B cell (primary cell): ENCODE results near the gene PTPRU. TPM values are rescaled to one million over a fixed set of nuclear protein-coding genes. Genes with fewer than 3 reads are reported as not detected.

Experiments used
- ATAC-seq: fragments of 200-7000 bp; cut with Tn5 transposase; one replicate; pipeline ENCODE4 v1.10.0; 2021; ENCODE audit warnings: low read depth, mild to moderate bottlenecking, moderate number of reproducible peaks, moderate library complexity
- CTCF ChIA-PET: fragments of 350-600 bp; sonication (Branson Sonifier 250); formaldehyde crosslinking; loops from one replicate; lab custom pipeline; 2021; ENCODE audit warnings: antibody characterized with exemption, inconsistent platforms; lab: Charles Lee
- POLR2A ChIA-PET: fragments of 350-600 bp; sonication (Branson Sonifier 250); formaldehyde crosslinking; loops from one replicate; lab custom pipeline; 2021; ENCODE audit warnings: antibody characterized with exemption; lab: Charles Lee
- DNase-seq: peaks from one replicate; pipeline ENCODE4 v3.0.0; 2013
- H2AFZ ChIP-seq: 2 replicates; pipeline ENCODE4 v1.6.1; 2012; ENCODE audit warnings: mild to moderate bottlenecking, low read depth, low read length; ENCODE audit not compliant: insufficient read depth, poor library complexity, severe bottlenecking
- H3K27ac ChIP-seq, 2 donors: 1 replicate in 1 of 2; 2 replicates in 1 of 2; pipeline ENCODE4 v1.5.1; 2012 to 2013; ENCODE audit warnings: low read length in 2 of 2, mild to moderate bottlenecking in 2 of 2, moderate library complexity in 1 of 2
- H3K27me3 ChIP-seq, 4 experiments: fragments of 200-600 bp in 1 of 4; sonication (generic) in 1 of 4; replicated peaks in 1 of 4; 1 replicate in 2 of 4; 2 replicates in 2 of 4; pipeline versions ENCODE4 v1.6.1 to v1.7.0; 2013 to 2016; ENCODE audit warnings: low read length in 3 of 4, mild to moderate bottlenecking in 2 of 4, mixed read lengths in 1 of 4, moderate library complexity in 1 of 4; ENCODE audit not compliant: insufficient read depth in 4 of 4, control insufficient read depth in 3 of 4; ENCODE audit errors: control extremely low read depth in 1 of 4
- H3K36me3 ChIP-seq, 2 experiments: replicated peaks in 1 of 2; 1 replicate in 1 of 2; 2 replicates in 1 of 2; pipeline versions ENCODE4 v1.6.1 to v1.7.1; 2013; ENCODE audit warnings: low read length in 1 of 2; ENCODE audit not compliant: insufficient read depth in 2 of 2, control insufficient read depth in 1 of 2; ENCODE audit errors: control extremely low read depth in 1 of 2, extremely low read depth in 1 of 2
- H3K4me1 ChIP-seq, 2 donors: fragments of 200-600 bp in 1 of 2; sonication (generic) in 1 of 2; 1 replicate in 1 of 2; 2 replicates in 1 of 2; pipeline versions ENCODE4 v1.5.1 to v1.6.1; 2013 to 2017; ENCODE audit warnings: low read length in 2 of 2; ENCODE audit not compliant: control insufficient read depth in 2 of 2, insufficient read depth in 2 of 2
- H3K4me2 ChIP-seq: replicated peaks from 2 replicates; pipeline ENCODE3; 2012; ENCODE audit warnings: mild to moderate bottlenecking, low read depth, low read length; ENCODE audit not compliant: poor library complexity, severe bottlenecking
- H3K4me3 ChIP-seq, 5 experiments: fragments of 200-600 bp in 1 of 5; sonication (generic) in 1 of 5; 1 replicate in 3 of 5; 2 replicates in 2 of 5; pipeline versions ENCODE4 v1.5.1 to v1.7.0; 2011 to 2016; ENCODE audit warnings: low read length in 4 of 5, mild to moderate bottlenecking in 4 of 5, low read depth in 2 of 5, control low read depth in 1 of 5, moderate library complexity in 1 of 5; ENCODE audit not compliant: insufficient read depth in 1 of 5; ENCODE audit errors: control extremely low read depth in 1 of 5, extremely low read depth in 1 of 5
- H3K79me2 ChIP-seq: fragments of 200-600 bp; sonication (generic); one replicate; pipeline ENCODE4 v1.6.0; 2016; ENCODE audit warnings: low read length; ENCODE audit not compliant: control insufficient read depth, insufficient read depth
- H3K9ac ChIP-seq: fragments of 200-600 bp; sonication (generic); 2 replicates; pipeline ENCODE4 v1.6.1; 2017; ENCODE audit warnings: mild to moderate bottlenecking, low read length, moderate library complexity
- H3K9me3 ChIP-seq, 3 donors: one replicate each; pipeline versions ENCODE4 v1.6.1 to v1.7.1; 2013; ENCODE audit warnings: low read length in 2 of 3; ENCODE audit not compliant: control insufficient read depth in 2 of 3, insufficient read depth in 1 of 3; ENCODE audit errors: control extremely low read depth in 1 of 3
- H4K20me1 ChIP-seq: 2 replicates; pipeline ENCODE4 v1.6.0; 2012; ENCODE audit warnings: mild to moderate bottlenecking, low read length; ENCODE audit not compliant: insufficient read depth, control insufficient read depth, poor library complexity, severe bottlenecking
- H3K27ac Mint-ChIP-seq: one replicate; pipeline ENCODE4 v1.8.0; 2021; ENCODE audit warnings: mixed read lengths
- H3K27me3 Mint-ChIP-seq: one replicate; pipeline ENCODE4 v1.8.0; 2021; ENCODE audit warnings: mixed read lengths
- H3K4me1 Mint-ChIP-seq: one replicate; pipeline ENCODE4 v1.8.0; 2021; ENCODE audit warnings: mixed read lengths
- H3K4me3 Mint-ChIP-seq: one replicate; pipeline ENCODE4 v1.8.0; 2021; ENCODE audit warnings: mixed read lengths
- H3K9me3 Mint-ChIP-seq: one replicate; pipeline ENCODE4 v1.8.0; 2022; ENCODE audit warnings: mixed read lengths; ENCODE audit not compliant: insufficient read depth
- EZH2 ChIP-seq: IDR thresholded peaks from 2 replicates; pipeline ENCODE4 v1.6.1; 2012; ENCODE audit warnings: borderline replicate concordance, low read depth, mild to moderate bottlenecking, moderate library complexity, low read length; ENCODE audit not compliant: insufficient read depth, poor library complexity, severe bottlenecking
- WGBS: methylation state at CpG from one replicate; pipeline ENCODE4 v1.1.5; 2013; ENCODE audit warnings: missing lambda C conversion rate; ENCODE audit not compliant: insufficient coverage; 5-methylcytosine and 5-hydroxymethylcytosine counted together
- intact Hi-C: fragments of 100-400 bp; cut with micrococcal nuclease; formaldehyde crosslinking; loops from one replicate; pipeline ENCODE4 v1.10.0; 2022
- polyA plus RNA-seq: library from polyadenylated mRNA; depleted of rRNA; stranded (reverse); fragments of >200 nt; gene quantifications from 2 replicates; pipeline ENCODE4 v1.2.3, GENCODE V29; 2012
- total RNA-seq, 2 donors: library from RNA; stranded (reverse); fragments of 120-200 nt in 1 of 2; gene quantifications; 1 replicate in 1 of 2; 2 replicates in 1 of 2; pipeline versions ENCODE4 v1.2.3 to v1.2.4, GENCODE V29; 2013 to 2022
- TF ChIP-seq, protein P1 (sequence below): fragments of 200-600 bp; IDR thresholded peaks from one replicate; pipeline ENCODE4 v1.8.0; 2022; ENCODE audit warnings: antibody characterized with exemption, mild to moderate bottlenecking

PTPRU gene
- total and polyA plus RNA-seq, 2 donors (not counting 1 experiment from before 2014, with no cell fraction given), result 0.10 to 0.25 TPM

DNA sequence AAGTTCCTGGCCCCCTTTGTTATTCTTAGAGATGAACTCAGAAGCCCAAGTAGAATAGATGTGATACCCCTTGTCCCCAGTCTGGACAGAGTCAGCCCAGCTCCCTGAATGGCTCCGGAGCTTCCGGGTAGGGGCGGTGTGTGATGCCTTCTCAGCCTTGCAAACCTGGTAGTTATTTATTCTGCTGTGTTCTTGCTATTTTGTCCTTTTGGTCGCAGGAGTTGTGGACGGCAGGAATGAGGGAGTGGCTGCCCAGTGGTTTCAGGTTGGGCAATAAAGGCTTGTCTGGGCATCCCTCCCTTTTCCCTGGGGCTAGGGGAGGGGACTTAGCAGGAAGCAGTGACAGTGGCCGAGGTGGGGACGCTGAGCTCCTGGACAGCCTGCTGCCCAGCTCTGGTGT lies 2.8 kb downstream of the PTPRU start:
- Histone ChIP-seq H3K27ac (no peak overlapping the region), H3K4me2 (no peak overlapping the region), H2AFZ (no peak overlapping the region), H3K36me3 (no peaks in the 10 kb centered on the region), H3K9ac (no peak overlapping the region), H3K4me1 (peaks cover 21% of the 10 kb centered on the region in 2 donors), H4K20me1 (no peaks in the 10 kb centered on the region), H3K79me2 (no peaks in the 10 kb centered on the region), H3K4me3 (no peak overlapping the region), H3K27me3 (peaks cover 0 to 43% (median 24%) of the 10 kb centered on the region in 4 experiments), H3K9me3 (no peaks in the 10 kb centered on the region)
- ATAC-seq, result no peak
- Mint-ChIP-seq H3K4me1 (peaks cover 21% of the 10 kb centered on the region), H3K27ac (no peak overlapping the region), H3K27me3 (peaks cover 54% of the 10 kb centered on the region), H3K9me3 (no peaks in the 10 kb centered on the region), H3K4me3 (peak overlapping the region; percentile 83)
- no peak for DNase-seq
- intact Hi-C loops, result loop anchor here (10.0 kb wide), 1 partner anchor 1696 kb away; no protein-coding TSS in a partner anchor
- 41% methylated on average over 7 of the region's 7 CpGs for WGBS
- CTCF ChIA-PET, result interaction anchor here (2.0 kb wide), 1 partner anchor 1141 kb away, joined by 17 read pairs; no protein-coding TSS in a partner anchor
- POLR2A ChIA-PET, result no interaction called here
- TF ChIP-seq EZH2, result no peak
- TF ChIP-seq, protein P1, sequence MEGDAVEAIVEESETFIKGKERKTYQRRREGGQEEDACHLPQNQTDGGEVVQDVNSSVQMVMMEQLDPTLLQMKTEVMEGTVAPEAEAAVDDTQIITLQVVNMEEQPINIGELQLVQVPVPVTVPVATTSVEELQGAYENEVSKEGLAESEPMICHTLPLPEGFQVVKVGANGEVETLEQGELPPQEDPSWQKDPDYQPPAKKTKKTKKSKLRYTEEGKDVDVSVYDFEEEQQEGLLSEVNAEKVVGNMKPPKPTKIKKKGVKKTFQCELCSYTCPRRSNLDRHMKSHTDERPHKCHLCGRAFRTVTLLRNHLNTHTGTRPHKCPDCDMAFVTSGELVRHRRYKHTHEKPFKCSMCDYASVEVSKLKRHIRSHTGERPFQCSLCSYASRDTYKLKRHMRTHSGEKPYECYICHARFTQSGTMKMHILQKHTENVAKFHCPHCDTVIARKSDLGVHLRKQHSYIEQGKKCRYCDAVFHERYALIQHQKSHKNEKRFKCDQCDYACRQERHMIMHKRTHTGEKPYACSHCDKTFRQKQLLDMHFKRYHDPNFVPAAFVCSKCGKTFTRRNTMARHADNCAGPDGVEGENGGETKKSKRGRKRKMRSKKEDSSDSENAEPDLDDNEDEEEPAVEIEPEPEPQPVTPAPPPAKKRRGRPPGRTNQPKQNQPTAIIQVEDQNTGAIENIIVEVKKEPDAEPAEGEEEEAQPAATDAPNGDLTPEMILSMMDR, result no peak

DNA sequence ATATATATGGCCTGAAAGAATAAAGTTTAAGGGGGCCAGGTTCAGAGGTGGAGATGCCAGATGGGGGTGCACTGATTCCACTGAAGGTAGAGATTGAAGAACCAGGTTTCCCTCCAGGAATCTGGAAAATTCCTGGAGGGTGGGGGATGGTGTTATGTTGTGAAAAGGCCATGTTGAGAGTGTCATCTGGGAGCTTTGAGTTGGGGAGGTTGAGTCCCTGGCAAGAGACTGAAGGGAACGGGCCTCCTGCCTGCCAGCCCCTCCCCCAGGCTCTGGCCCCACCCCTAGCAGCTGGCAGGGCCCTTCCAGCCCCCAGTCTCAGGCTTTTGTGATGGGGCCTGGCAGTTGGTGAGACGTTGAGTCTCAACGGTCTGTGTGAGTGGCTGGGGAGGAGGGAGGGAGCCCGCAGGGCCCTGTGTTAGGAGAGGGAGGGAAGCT lies 4.1 kb downstream of the PTPRU start:
- Histone ChIP-seq H3K79me2 (no peaks in the 10 kb centered on the region), H3K9me3 (no peaks in the 10 kb centered on the region), H3K4me1 (peaks cover 21% of the 10 kb centered on the region in 2 donors), H3K27me3 (peaks cover 0 to 39% (median 21%) of the 10 kb centered on the region in 4 experiments), H3K9ac (no peak overlapping the region), H4K20me1 (no peaks in the 10 kb centered on the region), H2AFZ (no peak overlapping the region), H3K27ac (no peak overlapping the region), H3K36me3 (no peaks in the 10 kb centered on the region), H3K4me2 (no peak overlapping the region), H3K4me3 (no peak overlapping the region)
- ATAC-seq (no peak), DNase-seq (no peak)
- peaks cover 21% of the 10 kb centered on the region for H3K4me1 Mint-ChIP-seq
- H3K27me3 Mint-ChIP-seq, result peaks cover 44% of the 10 kb centered on the region
- ChIA-PET CTCF (interaction anchor here (2.0 kb wide), 1 partner anchor 1140 kb away, joined by 17 read pairs; no protein-coding TSS in a partner anchor), POLR2A (no interaction called here)
- no peaks in the 10 kb centered on the region for H3K9me3 Mint-ChIP-seq
- intact Hi-C loops, result no loop called here
- WGBS, result 0% methylated on average over 1 of the region's 4 CpGs
- no peak overlapping the region for H3K27ac Mint-ChIP-seq
- TF ChIP-seq, protein P1, result no peak
- no peak for TF ChIP-seq EZH2
- H3K4me3 Mint-ChIP-seq, result no peak overlapping the region
